Fibroblast of villous mesenchyme (primary cell): Measurements from ENCODE around the gene STIM2. TPM values are rescaled to one million over a fixed set of nuclear protein-coding genes. Genes with fewer than 3 reads are reported as not detected.

Experiments
- DNase-seq: peaks from one replicate; pipeline ENCODE4 v3.0.0-alpha.2; 2010; ENCODE audit warnings: low read depth
- H3K4me3 ChIP-seq: 2 replicates; pipeline ENCODE4 v1.5.1; 2011; ENCODE audit warnings: low read depth, mild to moderate bottlenecking, low read length
- CTCF ChIP-seq: IDR thresholded peaks from 2 replicates; pipeline ENCODE4 v1.5.1; 2012; ENCODE audit warnings: low read depth, mild to moderate bottlenecking, low read length; ENCODE audit not compliant: insufficient read depth
- total RNA-seq: library from RNA; depleted of rRNA; stranded (reverse); fragments of >200 nt; gene quantifications from 2 replicates; pipeline ENCODE4 v1.2.3, GENCODE V29; 2012

STIM2 gene
- total RNA-seq, 1 donor: 21.6 TPM

- TF ChIP-seq CTCF: no peak
- DNase-seq: no peak
These were observed 181.8 kb downstream of the STIM2 start for GRCh38 chr4:27042411-27042810.

GRCh38 chr4:27043200-27043599, 182.6 kb downstream of the STIM2 start:
- no peak for TF ChIP-seq CTCF
- no peak overlapping the region for H3K4me3 ChIP-seq
- no peak for DNase-seq

More at GRCh38 chr4:27042411-27042810, 181.8 kb downstream of the STIM2 start:
- H3K4me3 ChIP-seq: no peak overlapping the region

- H3K4me3 ChIP-seq: no peak overlapping the region
- no peak for DNase-seq
These were observed 186.2 kb downstream of the STIM2 start for GRCh38 chr4:27046851-27047250.

GRCh38 chr4:27048429-27049238, 188.0 kb downstream of the STIM2 start:
- DNase-seq: peak; percentile 32
- peak; percentile 55 for TF ChIP-seq CTCF
- peak overlapping the region; percentile 39 for H3K4me3 ChIP-seq

More at GRCh38 chr4:27046851-27047250, 186.2 kb downstream of the STIM2 start:
- no peak for TF ChIP-seq CTCF

- no peak for TF ChIP-seq CTCF
- no peak for DNase-seq
- no peak overlapping the region for H3K4me3 ChIP-seq
These were observed 188.7 kb downstream of the STIM2 start for GRCh38 chr4:27049239-27049829.

- DNase-seq: no peak
- TF ChIP-seq CTCF: no peak
- no peak overlapping the region for H3K4me3 ChIP-seq
These were observed 190.1 kb downstream of the STIM2 start for GRCh38 chr4:27050731-27051130.
